SH-SY5Y (cell line): ENCODE measurements around the gene ITGA6.

Experiments
- GATA2 ChIP-seq: IDR thresholded peaks from 2 replicates; pipeline ENCODE4 v1.6.1; 2011; ENCODE audit warnings: mild to moderate bottlenecking, low read depth, low read length
- GATA3 ChIP-seq: IDR thresholded peaks from 2 replicates; pipeline ENCODE4 v1.6.1; 2011; ENCODE audit warnings: low read depth, mild to moderate bottlenecking, low read length, moderate library complexity

- no peak for TF ChIP-seq GATA3
- TF ChIP-seq GATA2 = no peak
Observed at GRCh38 chr2:172445851-172446250, 18.5 kb downstream of the ITGA6 start.
